Stimulated activated CD8-positive, alpha-beta memory T cell treated with anti-CD3 and anti-CD28 coated beads, Interleukin-15, amount 100 ng/mL, for 24 hours (primary cell): ENCODE data around the gene MCU.

Source experiments
- DNase-seq: peaks from one replicate; pipeline ENCODE4 v3.0.0-alpha.2; 2020; ENCODE audit warnings: low read depth

Gene MCU

DNA sequence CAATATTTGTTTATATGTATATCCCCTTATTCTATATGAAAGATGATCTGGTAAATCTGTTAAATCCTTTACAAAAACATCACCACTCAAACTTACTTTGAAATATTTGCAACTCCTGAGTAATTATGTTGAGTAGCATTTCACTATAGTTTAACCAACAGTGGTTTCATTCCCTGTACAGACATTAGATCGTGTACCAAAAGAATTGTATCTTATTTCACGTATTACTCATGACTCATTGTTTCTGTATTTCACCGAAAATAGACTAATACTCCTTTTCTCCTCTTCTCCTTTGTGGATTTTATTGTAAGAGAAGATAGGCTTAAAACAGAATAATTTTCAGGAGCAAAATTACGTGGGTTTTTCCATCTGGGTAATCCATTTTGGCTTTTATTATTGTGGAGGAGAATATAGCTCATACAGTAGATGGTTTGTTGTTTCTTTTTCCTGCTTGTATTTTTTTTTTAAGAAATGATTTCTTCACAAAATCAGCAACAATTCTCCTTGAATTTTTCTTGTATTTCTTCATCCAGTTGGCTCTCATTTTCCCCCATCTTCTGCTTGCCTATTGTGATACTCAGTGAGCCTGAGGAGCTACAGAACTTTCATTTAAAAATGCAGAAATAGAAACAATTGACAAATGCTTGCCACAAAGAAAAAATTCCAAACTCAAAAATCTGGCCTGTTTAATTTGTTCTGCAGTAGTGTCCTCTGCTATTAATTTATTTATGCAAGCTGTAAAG lies 111.0 kb downstream of the MCU start:
- DNase-seq: no peak

DNA sequence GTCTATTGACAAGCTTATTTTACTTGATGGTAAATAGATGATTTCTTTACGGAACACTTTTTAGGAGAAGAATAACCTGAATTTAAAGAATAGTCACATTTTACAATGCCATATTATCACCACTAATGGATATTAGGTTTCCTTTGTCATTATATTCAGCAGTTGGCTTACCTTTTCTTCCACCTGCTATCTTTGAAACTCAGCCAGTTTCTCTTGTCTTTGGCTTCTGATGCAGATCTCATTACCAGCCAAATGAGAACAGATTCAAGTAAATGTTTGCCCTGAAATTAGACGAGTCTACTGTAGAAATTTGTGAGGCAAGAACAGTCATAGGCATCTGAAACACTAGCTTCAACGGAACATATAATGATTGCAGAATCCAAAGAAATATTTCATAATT lies 116.1 kb downstream of the MCU start:
- no peak for DNase-seq

DNA sequence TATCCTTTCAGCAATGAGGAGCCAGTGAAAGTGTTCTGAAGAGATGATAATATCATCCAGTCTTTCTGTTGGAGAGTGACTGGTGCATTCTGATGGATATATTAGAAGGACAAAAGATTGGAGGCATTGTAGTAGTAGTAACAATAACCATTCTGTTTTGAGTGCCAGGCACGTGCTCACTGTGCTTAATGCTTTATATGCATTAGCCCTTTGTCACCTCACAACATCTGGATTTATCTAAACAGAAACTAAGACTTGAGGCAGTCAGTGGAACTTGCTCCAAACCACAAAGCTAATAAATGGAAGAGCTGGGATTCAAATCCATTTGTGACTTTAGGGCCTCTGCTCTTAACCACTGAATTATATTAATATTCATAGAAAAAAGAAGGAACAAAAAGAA lies 117.1 kb downstream of the MCU start:
- DNase-seq: no peak

DNA sequence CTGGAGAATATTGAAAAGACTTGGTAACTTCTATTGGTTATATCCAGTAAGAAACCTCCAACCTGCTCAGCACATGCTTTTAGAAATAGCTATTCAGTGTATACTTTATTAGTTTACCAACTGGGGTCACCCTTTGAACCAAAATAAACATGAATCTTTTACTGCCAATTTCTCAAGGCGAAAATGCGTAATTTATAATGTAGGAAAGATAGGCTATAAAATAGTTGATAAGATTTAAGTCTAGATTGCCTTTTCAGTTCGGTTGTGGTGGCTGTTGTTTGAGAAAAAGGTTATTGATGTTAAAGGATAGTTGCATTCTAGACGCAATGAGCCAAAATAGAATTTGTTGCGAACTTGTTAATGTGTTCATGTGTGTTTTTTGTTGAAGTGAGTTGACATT lies 119.0 kb downstream of the MCU start:
- DNase-seq: no peak

DNA sequence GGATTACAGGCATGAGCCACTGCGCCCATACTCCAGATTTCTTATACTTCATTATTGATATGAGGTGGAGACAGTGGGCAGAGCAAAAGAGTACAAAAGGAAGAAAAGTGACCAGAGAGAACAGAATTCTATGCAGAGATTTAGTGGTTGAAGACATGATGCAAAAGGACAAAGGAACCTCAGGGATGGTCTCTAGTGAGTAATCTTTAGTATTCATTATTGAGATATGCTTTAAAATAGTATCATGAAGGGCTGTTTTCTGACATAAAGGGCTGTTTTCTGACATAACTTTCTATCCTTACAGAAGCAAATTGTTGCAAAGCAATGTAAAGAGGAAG lies 120.4 kb downstream of the MCU start:
- DNase-seq: no peak

DNA sequence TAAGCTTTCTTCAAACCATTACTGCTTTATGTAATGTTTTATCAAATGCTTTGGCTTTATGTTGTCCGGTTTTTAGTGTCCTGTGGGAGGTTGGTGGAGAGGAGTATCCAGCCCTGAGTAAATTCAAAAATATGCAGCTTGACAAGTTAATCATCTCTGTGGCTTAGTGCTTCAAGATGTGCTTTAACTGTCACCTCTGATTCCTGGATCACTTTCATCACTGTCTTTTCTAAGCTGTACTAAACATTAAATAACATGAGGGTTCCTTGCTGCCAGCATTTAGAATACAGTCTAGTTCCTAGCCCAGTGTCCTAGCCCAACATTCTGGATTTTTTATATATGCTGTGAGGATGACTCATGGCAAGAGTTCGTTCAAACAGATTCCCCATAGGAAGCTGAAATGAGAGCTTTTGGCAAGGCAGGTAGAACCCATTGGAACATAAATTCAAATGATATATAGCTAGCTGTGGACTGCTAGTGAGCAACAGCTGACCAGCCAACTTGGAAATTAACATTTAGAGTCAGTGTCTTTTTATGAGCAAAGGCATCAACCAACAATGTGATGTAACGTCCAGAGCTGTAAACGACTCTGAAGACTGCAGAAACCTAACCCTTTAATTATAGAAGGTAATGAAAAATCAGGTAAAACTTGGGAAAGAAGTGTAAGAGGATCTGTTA lies 120.9 kb downstream of the MCU start:
- no peak for DNase-seq

DNA sequence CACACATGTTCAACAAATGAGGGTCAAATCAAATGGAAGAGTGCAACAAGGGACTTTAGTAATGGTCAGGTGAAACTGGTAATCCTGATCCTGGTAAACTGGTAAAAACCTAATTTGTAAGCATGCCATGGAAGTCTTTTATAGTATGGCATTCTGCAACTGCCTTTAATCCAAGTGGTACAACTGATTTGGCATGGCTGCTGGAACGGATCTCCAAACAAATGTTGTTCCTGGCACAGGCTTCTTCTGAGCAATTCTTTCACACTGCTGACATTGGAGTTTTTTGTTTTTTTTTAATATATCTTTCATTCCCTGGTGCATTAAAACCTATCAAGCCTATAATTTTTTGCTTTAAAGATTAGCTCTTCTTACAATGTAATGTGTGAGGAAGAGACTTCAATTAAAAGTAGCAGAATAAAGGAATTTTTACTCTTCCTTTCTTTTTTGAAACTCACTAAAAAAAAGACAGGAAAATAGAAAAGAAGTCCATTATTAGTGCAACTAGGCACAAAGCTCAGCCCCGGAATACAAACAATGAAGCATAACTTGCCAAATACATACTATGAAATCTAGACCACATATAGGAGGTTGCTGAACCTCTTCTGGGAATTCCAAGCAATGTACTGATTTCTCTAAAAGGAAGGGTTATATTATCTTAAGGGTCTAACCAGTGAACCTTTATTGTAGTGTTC lies 122.3 kb downstream of the MCU start:
- DNase-seq: no peak

DNA sequence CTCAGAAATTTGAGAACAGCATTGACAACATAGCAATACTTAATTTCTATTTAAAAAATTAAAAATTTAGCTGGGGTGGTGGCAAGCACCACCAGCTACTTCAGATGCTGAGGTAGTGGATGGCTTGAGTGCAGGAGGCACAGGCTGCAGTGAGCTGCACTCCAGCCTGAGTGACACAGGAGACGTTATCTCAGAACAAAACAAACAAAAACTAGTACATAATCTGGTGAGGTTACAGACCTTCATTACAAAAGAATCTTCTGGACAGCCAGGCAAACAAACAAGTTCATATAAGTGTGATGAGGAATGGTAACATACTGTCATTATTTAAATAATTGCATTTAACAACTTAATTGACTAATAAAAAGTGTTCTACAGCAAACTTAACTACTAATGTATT lies 124.6 kb downstream of the MCU start:
- no peak for DNase-seq

DNA sequence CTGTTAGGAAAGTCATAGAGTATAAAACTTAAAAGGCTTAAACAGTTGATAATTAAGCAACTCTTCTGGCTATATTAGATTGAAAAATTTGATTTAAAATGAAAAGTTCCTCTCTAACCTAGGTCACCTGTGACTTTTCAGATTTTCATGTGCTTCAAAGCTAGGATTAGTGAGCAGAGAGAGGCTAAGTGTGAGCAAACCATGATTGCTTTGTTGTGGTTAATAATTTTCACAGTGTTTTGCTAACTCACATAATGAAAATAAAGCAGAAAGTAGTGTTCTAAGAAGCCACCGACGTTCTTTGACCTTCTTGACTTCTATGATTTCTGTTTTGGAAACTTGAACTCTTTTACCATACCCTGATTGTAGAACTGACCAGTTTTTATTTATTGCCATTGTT lies 126.1 kb downstream of the MCU start:
- DNase-seq: no peak

DNA sequence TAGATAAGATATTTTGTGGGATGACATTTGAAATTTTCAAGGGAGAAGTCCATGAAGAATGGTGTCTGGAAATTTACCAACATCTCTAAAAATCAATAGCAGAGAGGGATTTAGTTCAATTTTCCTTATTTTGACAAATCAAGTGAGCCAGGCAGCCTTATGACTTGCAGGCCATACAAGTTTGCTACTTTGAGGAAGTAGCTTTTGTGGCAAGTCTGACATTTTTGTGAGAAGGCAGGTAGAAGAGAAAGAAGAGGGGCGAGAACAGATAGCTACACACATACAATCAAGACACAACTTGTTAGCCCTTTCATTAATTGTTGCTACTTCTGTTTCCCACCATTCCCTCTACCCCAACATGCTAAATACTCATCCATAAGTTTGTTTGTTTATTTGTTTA lies 127.1 kb downstream of the MCU start:
- no peak for DNase-seq

DNA sequence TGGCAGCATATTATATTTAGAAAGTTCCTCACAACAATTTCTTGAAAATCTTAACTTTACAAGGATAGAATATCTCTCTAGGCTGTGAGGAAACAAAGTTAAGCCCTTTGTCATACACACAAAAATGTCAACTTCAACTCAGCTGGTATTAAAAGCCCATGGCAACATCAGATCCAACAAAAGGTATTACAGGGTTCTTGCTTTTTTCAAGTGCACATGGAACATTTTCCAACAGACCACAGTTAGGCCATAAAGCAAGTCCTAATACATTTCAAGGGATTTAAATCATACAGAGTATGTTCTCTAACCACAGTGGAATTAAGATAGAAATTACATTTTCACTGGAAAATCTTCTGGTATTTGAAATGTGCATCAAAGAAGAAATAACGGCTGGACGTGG lies 129.7 kb downstream of the MCU start:
- DNase-seq: no peak

DNA sequence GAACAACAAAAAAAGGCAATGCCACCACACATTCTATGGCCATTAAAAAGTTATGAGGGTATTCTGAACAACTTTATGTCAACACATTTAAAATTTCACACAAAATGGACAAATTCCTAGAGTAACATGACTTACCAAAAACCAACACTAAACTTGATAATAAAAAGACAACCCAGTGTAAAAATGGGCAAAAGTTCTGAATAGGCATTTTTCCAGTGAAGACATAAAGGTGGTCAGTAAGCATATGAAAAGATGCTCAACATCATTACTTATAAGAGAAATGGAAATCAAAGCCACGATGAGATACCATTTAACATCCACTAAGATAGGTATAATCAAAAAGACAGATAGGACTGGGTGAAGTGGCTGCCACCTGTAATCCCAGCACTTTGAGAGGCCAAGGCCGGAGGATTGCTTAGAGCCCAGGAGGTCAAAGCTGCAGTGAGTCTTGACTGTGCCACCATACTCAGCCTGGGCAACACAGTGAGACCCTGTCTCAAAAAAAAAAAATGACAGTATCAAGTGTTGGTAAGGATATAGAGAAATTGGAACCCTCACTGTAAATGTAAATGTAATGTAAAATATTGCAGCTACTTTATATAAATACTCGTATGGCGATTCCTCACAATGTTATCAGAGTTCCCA lies 130.5 kb downstream of the MCU start:
- DNase-seq: no peak

DNA sequence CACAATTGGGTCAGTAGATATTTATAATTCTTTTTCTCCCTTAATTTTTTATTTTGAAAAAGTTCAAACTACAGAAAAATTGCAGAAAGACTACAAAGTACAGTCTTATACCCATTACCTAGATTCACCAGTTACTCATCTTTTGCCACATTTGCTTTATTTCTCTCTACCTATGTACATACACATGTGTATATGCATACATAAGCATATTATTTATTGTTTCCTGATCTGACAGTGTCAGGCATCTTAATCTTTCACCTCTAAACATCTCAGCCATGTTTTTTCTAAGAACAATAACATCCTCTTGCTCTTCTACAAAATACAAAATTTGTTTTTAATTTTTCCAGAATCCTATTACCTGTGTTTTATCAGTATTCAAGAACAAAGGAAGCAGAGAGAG lies 133.2 kb downstream of the MCU start:
- DNase-seq: no peak

DNA sequence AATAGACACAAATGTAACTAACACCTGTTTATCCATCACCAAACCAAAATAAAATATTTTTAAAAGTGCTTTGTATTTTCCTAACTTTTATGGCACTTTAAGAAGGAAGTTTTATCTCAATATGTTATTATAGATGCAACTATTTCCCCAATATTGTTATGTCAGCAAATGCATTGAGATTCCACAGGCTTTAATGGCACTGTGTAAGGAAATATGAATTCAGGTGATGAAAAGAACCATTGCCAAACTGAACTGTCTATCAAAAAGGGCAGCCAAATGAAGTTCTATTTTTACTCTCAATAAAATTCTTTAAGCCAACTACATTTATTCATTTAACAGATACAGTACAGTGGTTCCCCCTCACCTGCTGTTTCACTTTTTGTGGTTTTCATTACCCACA lies 134.4 kb downstream of the MCU start:
- no peak for DNase-seq

DNA sequence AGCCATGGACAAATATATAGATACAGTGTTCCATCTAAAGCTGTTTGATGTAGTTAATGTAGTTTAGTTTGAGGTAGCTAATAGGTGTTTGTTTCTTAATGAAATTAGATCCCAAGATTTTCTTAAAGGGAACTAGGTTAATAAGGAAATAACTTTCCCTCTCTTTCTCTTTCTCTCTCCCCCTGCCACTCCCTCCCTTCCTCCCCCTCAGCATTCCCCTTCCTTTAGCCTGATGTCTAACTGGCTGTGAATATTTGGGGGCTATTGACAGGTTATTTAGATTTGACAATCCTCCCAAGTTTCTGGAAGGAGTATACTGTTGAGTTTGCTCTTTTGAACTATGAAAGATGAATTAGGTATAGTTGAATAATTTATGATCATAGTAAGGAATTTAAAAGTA lies 136.4 kb downstream of the MCU start:
- no peak for DNase-seq

DNA sequence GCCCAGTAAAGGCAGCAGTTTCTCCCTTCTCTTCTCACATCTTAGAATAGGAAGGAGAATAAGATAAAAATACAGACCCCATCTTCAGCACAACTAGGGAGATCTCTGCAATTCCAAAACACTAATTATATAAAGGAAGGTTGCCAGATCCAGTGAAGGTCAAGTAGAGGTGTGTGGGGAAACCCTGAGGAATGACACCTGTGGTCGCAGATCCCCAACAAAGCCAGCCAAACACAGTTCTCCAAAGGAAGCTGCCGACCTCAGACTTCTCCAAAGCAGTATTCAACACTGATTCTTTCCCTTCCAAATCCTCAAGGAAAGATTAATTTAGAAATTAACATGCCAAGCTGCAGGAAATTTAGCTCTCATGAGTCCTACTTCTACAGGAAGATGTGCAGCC lies 138.7 kb downstream of the MCU start:
- no peak for DNase-seq

DNA sequence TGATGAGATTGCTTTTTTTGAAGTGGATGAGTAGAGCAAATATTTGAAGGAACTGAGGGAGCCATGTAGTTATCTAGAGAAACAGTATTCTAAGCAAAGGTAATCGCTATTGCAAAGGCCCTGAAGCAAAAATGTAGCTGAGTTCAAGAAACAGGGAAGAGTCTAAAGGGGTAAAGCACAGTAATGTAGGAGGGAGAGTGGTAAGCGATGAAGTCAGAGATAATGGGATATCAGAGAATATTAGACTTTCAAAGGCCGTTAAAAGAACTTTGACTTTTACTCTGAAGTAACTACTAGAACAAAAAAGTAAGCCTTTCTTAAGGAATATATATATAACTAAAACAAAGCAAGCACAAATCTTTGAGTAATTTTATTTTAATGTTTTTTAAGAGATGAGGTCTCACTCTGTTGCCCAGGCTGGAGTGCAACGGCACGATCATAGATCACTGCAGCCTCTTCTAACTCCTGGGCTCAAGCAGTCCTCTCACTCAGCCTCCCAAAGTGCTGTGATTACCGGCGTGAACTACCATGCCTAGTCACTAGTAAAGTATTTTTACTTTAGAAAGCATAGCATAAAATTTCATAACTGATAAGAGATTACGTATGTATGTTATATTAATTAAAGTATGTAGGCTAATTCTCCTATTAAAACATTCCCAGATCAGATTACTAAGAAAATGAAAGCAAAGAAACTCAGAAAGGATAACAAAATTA lies 139.9 kb downstream of the MCU start:
- no peak for DNase-seq

DNA sequence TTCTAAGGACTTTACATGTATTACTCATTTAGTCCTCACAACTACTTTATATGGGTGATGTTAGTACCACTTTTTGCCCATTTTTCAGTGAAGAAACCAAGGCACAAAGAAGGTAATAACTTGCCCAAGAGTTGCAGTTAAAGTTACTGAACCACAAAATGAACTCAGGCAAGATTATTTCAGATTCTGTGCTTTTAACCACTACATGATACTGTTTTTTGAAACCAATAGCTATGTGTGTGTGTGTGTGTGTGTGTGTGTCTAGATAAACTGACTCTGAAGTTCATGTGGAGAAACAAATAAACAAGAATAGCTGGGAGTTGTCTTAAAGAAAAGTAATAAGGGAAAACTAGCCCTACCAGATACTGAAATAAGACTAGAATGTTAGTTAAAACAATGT lies 140.8 kb downstream of the MCU start:
- no peak for DNase-seq

DNA sequence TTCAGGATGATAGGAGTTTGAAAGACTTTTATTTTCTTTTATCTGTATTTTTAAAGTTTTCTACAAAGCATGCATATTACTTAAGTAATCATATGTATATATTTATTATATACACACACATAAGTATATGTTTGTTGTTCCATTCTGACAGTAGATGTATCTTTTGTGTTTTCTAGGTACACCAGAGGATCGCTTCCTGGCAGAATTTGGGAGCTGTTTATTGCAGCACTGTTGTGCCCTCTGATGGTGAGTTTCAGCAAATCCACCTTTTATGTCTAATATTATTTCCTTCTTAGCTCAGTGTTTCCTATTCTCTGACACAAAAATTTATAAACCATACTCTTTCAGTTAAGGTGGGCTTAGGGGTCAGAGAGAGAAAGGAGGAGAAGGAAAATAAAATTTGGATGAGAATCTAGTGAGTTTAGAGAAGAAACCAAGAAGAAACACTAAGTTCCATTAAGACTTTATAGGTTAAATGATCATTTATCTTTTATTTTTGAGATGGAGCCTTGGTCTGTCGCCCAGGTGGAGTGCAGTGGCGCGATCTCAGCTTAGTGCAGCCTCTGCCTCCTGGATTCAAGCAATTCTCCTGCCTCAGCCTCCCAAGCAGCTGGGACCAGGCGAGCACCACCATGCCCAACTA lies 142.4 kb downstream of the MCU start:
- no peak for DNase-seq

DNA sequence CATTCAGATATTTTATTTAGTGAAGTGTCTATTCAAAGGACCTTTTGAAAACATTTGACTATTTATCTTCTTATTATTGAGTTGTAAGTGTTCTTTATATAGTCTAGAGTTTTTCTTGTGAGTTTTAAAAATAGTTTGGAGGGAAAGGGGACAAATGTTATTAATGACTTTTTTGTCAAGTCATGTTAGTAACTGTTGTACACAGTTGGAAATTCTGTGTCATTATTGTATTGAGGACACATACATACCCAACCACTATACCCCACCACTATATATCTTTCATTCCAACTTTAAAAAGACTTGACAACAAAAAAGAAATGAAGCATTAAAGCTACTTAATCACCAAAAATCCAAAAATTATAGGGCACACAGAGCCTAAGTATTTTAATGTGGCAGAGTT lies 148.4 kb downstream of the MCU start:
- no peak for DNase-seq

DNA sequence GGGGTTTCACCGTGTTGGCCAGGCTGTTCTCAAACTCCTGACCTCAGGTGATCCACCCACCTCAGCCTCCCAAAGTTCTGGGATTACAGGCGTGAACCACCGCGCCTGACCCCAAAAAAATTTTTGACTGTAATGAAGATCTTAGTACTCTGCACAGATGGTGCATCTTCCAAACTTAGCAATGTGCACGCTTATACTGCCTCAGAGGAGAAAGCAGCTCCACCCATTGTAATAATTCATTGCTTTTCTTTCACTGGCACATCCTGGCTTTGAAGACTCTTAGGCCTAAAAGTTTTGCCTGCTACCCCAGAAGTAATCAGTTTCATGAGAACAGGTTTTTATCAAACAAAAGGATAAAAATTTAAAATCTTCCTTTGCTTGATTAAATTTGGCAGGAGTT lies 149.5 kb downstream of the MCU start:
- no peak for DNase-seq

DNA sequence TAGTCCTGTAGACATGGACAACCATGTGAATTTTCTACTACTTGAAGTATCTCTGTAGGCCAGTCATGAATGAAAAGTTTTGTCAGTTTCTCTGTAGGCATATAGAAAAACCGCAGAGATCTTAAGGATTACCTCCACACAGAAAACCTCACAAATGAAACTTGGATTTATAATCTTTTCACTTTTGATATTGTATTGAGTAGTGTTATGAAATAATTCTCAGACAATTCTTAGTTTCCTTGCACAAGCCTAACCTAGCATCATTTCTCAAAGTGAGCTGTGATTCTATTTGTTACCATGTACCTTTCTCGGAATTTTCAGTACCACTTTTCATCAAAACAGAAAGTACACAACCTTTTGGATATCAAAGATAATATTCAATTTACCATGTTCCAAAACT lies 150.2 kb downstream of the MCU start:
- no peak for DNase-seq
